Body of pancreas (tissue), 4 donors: ENCODE data around the gene ERCC1. TPM values are rescaled to one million over a fixed set of nuclear protein-coding genes. Genes with fewer than 3 reads are reported as not detected.

Experiments used
- ATAC-seq: fragments of 150-250 bp; one replicate; pipeline ENCODE4 v1.9.1; 2016
- DNase-seq, 4 donors: peaks; one replicate each; pipeline ENCODE4 v3.0.0-alpha.2; 2019
- H3K27ac ChIP-seq, 4 donors: fragments of 200-600 bp; sonication (generic); 1 replicate in 3 of 4; 2 replicates in 1 of 4; pipeline versions ENCODE4 v1.5.1 to v1.6.1; 2016 to 2019; ENCODE audit warnings: mild to moderate bottlenecking in 1 of 4, mixed read lengths in 1 of 4, moderate library complexity in 1 of 4
- H3K27me3 ChIP-seq, 2 donors: fragments of 200-600 bp; sonication (generic); one replicate each; pipeline ENCODE4 v1.6.0; 2016; ENCODE audit warnings: mild to moderate bottlenecking in 1 of 2
- H3K36me3 ChIP-seq, 2 donors: fragments of 200-600 bp; sonication (generic); replicated peaks in 1 of 2; 2 replicates each; pipeline ENCODE4 v1.5.1; 2016; ENCODE audit warnings: low read depth in 2 of 2; ENCODE audit not compliant: insufficient read depth in 1 of 2
- H3K4me1 ChIP-seq: fragments of 200-600 bp; sonication (generic); one replicate; pipeline ENCODE4 v1.6.0; 2016
- H3K4me3 ChIP-seq, 2 donors: fragments of 200-600 bp; sonication (generic); 1 replicate in 1 of 2; 2 replicates in 1 of 2; pipeline ENCODE4 v1.5.1; 2016 to 2019
- H3K9me3 ChIP-seq, 3 donors: fragments of 200-600 bp; sonication (generic); 1 replicate in 2 of 3; 2 replicates in 1 of 3; pipeline ENCODE4 v1.5.1; 2016
- POLR2A ChIP-seq, 3 donors: fragments of 450-650 bp; IDR thresholded peaks; one replicate each; pipeline ENCODE4 v1.6.1; 2016; ENCODE audit warnings: antibody characterized with exemption in 3 of 3, mild to moderate bottlenecking in 2 of 3
- WGBS, 2 donors: methylation state at CpG; one replicate each; pipeline ENCODE4 v1.1.5; 2017; 5-methylcytosine and 5-hydroxymethylcytosine counted together
- intact Hi-C: fragments of 100-400 bp; cut with DNase I; formaldehyde crosslinking; loops from one replicate; pipeline ENCODE4 v1.15.1; 2023
- total RNA-seq, 2 donors: library from RNA; depleted of rRNA; stranded (reverse); fragments of >200 nt; gene quantifications; one replicate each; pipeline ENCODE4 v1.1.0, GENCODE V29; 2016
- TF ChIP-seq, protein P1 (sequence below), 7 experiments: fragments of 450-650 bp in 4 of 7; fragments of 200-600 bp in 3 of 7; sonication (generic) in 3 of 7; IDR thresholded peaks; one replicate each; pipeline ENCODE4 v1.5.1; 2016 to 2019; ENCODE audit warnings: antibody characterized with exemption in 7 of 7

ERCC1 gene
- total RNA-seq, 2 donors from 2014 or later, result 91.3 to 97.9 TPM

DNA sequence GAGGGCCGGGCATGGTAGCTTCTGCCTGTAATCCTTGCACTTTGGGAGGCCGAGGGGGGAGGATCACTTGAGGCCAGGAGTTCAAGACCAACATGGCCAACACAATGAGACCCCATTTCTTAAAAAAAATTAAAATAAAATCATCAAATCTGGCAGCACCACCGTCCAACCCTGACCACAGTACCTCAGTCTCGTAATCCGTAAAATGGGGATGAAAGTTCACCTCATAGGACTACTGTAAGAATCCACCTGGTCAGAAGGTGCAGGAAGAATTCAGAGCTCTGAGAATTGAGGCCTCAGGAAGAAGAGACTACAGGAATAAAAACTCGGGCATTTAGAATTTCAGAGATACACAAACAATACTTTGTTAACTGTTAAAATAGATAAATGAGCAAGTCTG, 21.9 kb downstream of the ERCC1 start:
- ATAC-seq (no peak), DNase-seq (no peak)
- intact Hi-C loops, result no loop called here
- TF ChIP-seq, protein P1, sequence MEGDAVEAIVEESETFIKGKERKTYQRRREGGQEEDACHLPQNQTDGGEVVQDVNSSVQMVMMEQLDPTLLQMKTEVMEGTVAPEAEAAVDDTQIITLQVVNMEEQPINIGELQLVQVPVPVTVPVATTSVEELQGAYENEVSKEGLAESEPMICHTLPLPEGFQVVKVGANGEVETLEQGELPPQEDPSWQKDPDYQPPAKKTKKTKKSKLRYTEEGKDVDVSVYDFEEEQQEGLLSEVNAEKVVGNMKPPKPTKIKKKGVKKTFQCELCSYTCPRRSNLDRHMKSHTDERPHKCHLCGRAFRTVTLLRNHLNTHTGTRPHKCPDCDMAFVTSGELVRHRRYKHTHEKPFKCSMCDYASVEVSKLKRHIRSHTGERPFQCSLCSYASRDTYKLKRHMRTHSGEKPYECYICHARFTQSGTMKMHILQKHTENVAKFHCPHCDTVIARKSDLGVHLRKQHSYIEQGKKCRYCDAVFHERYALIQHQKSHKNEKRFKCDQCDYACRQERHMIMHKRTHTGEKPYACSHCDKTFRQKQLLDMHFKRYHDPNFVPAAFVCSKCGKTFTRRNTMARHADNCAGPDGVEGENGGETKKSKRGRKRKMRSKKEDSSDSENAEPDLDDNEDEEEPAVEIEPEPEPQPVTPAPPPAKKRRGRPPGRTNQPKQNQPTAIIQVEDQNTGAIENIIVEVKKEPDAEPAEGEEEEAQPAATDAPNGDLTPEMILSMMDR (IDR thresholded peaks at IDR 0.05), result no peak
- TF ChIP-seq POLR2A (IDR thresholded peaks at IDR 0.05), result no peak
- Histone ChIP-seq H3K36me3 (no peaks in the 10 kb centered on the region), H3K27me3 (no peaks in the 10 kb centered on the region), H3K27ac (peak overlapping the region in 3 of 4 donors; percentile 67 to 96 (median 89)), H3K4me1 (peaks cover 37% of the 10 kb centered on the region), H3K4me3 (no peak overlapping the region), H3K9me3 (no peaks in the 10 kb centered on the region)
- WGBS, 2 donors, result 87 to 89% methylated on average over 6 of the region's 6 CpGs

DNA sequence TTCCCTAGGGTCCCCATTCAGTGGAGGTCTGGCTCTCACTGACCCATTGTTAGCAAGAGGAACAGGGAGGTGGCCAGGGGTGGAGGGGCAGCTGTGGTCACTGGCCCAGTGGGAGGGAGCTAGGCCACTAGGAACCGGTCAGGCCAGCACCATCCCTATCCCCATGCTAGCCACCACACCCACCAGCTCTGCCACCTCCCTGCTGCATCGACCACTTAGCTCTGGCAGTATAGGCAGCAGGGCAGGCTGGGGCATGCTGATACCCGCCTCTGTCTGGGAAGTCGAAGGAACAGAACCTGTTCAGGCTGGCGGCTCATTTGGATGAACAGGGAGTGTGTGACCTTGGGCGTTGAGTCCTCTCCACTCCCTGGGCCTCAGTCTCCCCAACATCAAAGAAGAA, 23.5 kb downstream of the ERCC1 start:
- Histone ChIP-seq H3K36me3 (peaks cover 0 to 3% of the 10 kb centered on the region in 2 donors), H3K4me1 (peaks cover 35% of the 10 kb centered on the region), H3K9me3 (no peaks in the 10 kb centered on the region), H3K27me3 (no peaks in the 10 kb centered on the region), H3K4me3 (no peak overlapping the region), H3K27ac (no peak overlapping the region)
- intact Hi-C loops, result no loop called here
- no peak for ATAC-seq
- no peak for TF ChIP-seq POLR2A (IDR thresholded peaks at IDR 0.05)
- TF ChIP-seq, protein P1 (IDR thresholded peaks at IDR 0.05), result no peak
- 67 to 85% methylated on average over 3 to 6 of the region's 6 CpGs for WGBS, 2 donors
- DNase-seq, result no peak

DNA sequence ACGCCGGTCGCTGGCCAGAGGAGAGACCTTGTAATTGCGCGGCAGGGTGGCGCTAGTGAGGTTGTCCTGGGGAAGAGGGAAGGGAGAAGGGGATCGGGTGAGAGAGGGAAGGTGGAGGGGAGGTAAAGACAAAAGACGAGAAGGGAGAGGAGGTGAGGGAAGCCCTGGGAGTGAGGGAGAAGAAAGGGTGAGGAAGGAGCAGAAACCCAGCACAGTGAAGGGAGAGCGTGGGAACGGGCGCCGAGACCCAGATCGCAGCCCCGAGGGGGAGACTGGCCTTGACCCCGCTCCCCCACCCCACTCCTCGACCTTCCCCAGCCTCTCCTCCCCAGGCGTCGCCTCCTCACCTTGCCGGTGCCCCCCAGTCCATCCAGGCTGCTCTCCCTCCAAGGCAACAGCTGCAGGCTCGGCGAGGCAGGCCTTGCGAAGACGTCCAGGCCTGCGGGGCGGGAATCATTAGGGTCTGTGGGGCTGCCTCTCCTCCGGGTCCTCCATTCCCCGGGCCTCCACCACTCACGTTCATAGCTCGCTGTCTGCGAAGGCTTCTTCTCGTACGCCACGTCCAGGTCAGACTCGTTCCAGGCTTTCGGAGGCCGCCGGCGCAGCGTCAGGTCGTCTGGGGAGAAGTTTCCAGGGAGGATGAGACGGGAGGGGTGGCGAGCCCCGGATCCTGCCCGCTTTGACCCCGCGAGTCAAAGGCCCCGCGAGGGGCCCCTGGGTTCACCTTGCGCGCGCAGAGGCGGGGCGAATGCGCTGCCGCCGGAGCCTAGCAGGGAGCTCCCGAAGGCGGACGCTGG, 27.7 kb downstream of the ERCC1 start:
- no peak overlapping the region for H3K4me3 ChIP-seq

DNA sequence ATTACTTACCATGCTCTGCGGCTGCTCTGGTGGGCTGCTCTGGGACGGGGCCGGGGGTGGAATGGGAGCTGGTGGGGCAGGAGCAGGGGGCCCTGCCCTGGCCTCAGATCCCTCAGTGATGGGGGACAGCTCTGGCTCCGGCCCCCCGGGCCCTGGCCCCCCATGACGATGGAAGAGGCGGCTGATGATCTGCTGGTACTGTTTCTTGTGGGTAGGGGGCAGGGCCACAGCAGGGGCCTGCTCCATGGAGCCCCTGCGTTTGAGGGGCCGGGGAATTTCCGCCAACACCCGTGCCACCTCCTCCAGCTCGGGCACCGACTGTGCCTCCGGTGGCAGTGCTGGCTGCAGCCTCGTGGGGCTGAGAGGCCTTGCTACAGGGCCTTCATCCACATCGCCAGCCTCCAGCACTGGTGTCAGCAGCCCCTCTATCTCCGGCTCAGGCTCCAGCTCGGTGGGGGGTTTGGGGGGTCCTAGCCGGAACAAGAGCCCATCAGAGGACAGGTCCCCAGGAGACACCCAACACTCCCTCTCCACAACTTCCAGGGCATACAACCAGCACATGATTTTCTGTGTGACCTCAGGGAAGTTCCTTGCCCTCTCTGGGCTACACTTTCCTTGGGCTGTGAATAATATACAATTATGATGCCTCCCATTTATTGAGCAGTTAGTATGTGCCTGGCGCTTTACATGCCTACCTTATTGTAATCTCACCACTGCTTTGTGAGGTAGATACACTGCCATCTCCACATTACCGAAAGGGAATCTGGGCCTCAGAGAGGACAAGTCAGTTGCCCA, 31.6 kb downstream of the ERCC1 start:
- Histone ChIP-seq H3K27ac (no peak overlapping the region), H3K27me3 (no peaks in the 10 kb centered on the region), H3K36me3 (peaks cover 0 to 3% of the 10 kb centered on the region in 2 donors), H3K9me3 (no peaks in the 10 kb centered on the region), H3K4me1 (no peaks in the 10 kb centered on the region), H3K4me3 (no peak overlapping the region)
- WGBS, 2 donors, result 89 to 91% methylated on average over 9 to 18 of the region's 21 CpGs
- ATAC-seq (peak; percentile 34), DNase-seq (no peak)
- intact Hi-C loops, result no loop called here
- TF ChIP-seq POLR2A (IDR thresholded peaks at IDR 0.05), result no peak
- TF ChIP-seq, protein P1 (IDR thresholded peaks at IDR 0.05), result no peak

More for the DNA sequence above, 27.7 kb downstream of the ERCC1 start:
- TF ChIP-seq POLR2A (IDR thresholded peaks at IDR 0.05), result no peak
- TF ChIP-seq, protein P1 (IDR thresholded peaks at IDR 0.05), result no peak
- Histone ChIP-seq H3K9me3 (no peaks in the 10 kb centered on the region), H3K36me3 (peaks cover 0 to 3% of the 10 kb centered on the region in 2 donors), H3K4me1 (peaks cover 7% of the 10 kb centered on the region), H3K27ac (no peak overlapping the region), H3K27me3 (no peaks in the 10 kb centered on the region)
- intact Hi-C loops, result no loop called here
- ATAC-seq, result no peak
- 78 to 87% methylated on average over 30 to 45 of the region's 59 CpGs for WGBS, 2 donors
- DNase-seq, result no peak
